GM10248 (cell line): ENCODE data around the gene ERCC2.

Source experiments
- CTCF ChIA-PET: fragments of 300-600 bp; sonication (Branson Sonifier 250); formaldehyde crosslinking; extraction: SDS; loops from one replicate; lab custom pipeline; 2021; ENCODE audit warnings: antibody characterized with exemption; lab: Yijun Ruan, JAX
- POLR2A ChIA-PET: fragments of 350-650 bp; sonication (Branson Sonifier 250); formaldehyde crosslinking; extraction: SDS; loops from one replicate; lab custom pipeline; 2020; ENCODE audit warnings: antibody characterized with exemption; lab: Yijun Ruan, JAX
- DNase-seq: peaks from one replicate; pipeline ENCODE4 v3.0.0; 2012; ENCODE audit errors: extremely low spot score
- TF ChIP-seq, protein P1 (sequence below): IDR thresholded peaks from 2 replicates; pipeline ENCODE4 v1.5.1; 2012; ENCODE audit warnings: mild to moderate bottlenecking, low read depth; ENCODE audit errors: extremely low read depth, missing control alignments, control extremely low read depth

Gene ERCC2

GRCh38 chr19:45302416-45302815, 68.0 kb downstream of the ERCC2 start:
- DNase-seq = no peak
- ChIA-PET POLR2A (no interaction called here), CTCF (no interaction called here)
- TF ChIP-seq, protein P1, sequence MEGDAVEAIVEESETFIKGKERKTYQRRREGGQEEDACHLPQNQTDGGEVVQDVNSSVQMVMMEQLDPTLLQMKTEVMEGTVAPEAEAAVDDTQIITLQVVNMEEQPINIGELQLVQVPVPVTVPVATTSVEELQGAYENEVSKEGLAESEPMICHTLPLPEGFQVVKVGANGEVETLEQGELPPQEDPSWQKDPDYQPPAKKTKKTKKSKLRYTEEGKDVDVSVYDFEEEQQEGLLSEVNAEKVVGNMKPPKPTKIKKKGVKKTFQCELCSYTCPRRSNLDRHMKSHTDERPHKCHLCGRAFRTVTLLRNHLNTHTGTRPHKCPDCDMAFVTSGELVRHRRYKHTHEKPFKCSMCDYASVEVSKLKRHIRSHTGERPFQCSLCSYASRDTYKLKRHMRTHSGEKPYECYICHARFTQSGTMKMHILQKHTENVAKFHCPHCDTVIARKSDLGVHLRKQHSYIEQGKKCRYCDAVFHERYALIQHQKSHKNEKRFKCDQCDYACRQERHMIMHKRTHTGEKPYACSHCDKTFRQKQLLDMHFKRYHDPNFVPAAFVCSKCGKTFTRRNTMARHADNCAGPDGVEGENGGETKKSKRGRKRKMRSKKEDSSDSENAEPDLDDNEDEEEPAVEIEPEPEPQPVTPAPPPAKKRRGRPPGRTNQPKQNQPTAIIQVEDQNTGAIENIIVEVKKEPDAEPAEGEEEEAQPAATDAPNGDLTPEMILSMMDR = no peak
